ENCODE measurements around the gene FOXN4. TPM values are rescaled to one million over a fixed set of nuclear protein-coding genes. Genes with fewer than 3 reads are reported as not detected.

FOXN4 gene
- total and polyA plus RNA-seq, 8 donors: 0.51 to 2.0 (median 1.1) TPM; not detected in 2

DNA sequence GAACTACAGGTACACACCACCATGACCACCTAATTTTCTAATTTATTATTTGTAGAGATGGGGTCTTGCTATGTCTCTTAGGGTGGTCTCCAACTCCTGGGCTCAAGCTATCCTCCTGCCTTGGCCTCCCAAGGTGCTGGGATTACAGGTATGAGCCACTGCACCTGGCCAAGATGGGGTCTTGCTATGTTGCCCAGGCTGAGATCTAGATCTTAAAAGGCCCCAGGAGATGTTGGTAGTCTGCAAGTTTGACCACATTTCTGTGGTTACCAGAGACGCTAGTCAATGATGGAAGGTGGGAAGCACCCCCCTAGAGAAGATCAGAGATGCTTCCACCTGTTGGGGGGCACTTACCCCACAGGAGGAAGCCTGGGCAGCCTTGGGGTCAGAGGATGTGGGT, 34.7 kb downstream of the FOXN4 start:
- Histone ChIP-seq H3K36me3 (no peaks in the 10 kb centered on the region), H3K4me3 (no peak overlapping the region), H3K27me3 (peaks cover 0 to 11% of the 10 kb centered on the region in 2 donors), H3K27ac (no peak overlapping the region), H3K4me1 (peaks cover 0 to 4% of the 10 kb centered on the region in 2 donors), H3K9me3 (no peaks in the 10 kb centered on the region)
- intact Hi-C loops (cut with DNase I): no loop called here
- ATAC-seq: no peak
- no peak for DNase-seq
- TF ChIP-seq CTCF (IDR thresholded peaks at IDR 0.05): no peak

DNA sequence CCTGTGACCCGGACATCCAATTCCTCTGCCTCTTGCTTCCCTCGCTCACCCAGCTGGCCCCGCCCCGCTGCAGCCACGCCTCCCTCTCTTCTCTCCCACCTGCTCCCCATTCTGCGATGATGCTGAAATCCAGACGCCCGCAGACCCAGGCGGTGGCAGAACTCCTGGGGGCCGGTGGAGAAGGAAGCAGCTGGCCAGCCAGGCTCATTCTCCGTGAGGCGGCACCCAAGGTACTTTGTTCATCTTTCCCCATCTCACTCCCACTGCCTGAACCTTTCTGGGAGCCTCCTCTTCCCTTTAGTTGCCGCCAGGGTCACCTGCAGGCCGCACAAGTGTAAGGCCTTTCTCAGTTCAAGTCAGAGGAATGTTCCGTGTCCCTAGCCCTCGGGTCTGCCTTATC, 35.7 kb downstream of the FOXN4 start:
- DNase-seq (no peak), ATAC-seq (no peak)
- no peak for TF ChIP-seq CTCF (IDR thresholded peaks at IDR 0.05)
- Histone ChIP-seq H3K27me3 (peaks cover 0 to 11% of the 10 kb centered on the region in 2 donors), H3K9me3 (no peaks in the 10 kb centered on the region), H3K27ac (no peak overlapping the region), H3K4me1 (peaks cover 0 to 4% of the 10 kb centered on the region in 2 donors), H3K36me3 (no peaks in the 10 kb centered on the region), H3K4me3 (no peak overlapping the region)
- intact Hi-C loops (cut with DNase I): no loop called here

- no peak overlapping the region for H3K4me3 ChIP-seq
- no peaks in the 10 kb centered on the region for H3K4me1 ChIP-seq
- H3K27ac ChIP-seq: no peak overlapping the region
- H3K27me3 ChIP-seq: peaks cover 0 to 11% of the 10 kb centered on the region in 2 donors
- ATAC-seq (no peak), DNase-seq (no peak)
- intact Hi-C loops (cut with DNase I): no loop called here
- H3K36me3 ChIP-seq: peaks cover 0 to 10% of the 10 kb centered on the region in 2 donors
- no peaks in the 10 kb centered on the region for H3K9me3 ChIP-seq
- no peak for TF ChIP-seq CTCF (IDR thresholded peaks at IDR 0.05)
Observed at GRCh38 chr12:109271418-109271817, 37.7 kb downstream of the FOXN4 start.

DNA sequence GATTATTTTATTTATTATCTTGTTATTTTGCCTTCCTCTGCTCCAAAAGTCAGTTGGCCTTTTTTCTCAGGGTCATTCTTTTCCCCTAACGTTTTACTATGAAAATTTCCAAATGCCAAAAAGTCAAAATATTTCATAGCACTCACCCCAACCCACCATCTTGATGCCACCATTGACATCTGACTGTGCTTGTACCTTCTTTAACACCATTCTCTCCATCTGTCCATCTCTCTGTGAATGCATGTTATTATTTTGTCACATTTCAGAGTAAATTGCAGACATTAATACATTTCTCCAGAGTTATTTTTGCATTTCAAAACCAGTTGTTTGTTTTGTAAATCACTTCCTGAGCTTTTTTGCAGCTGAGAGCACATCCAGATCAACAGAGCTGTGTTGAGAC, 38.6 kb downstream of the FOXN4 start:
- no peak for TF ChIP-seq CTCF (IDR thresholded peaks at IDR 0.05)
- DNase-seq: no peak
- no peak overlapping the region for H3K4me3 ChIP-seq
- H3K27me3 ChIP-seq: peaks cover 0 to 11% of the 10 kb centered on the region in 2 donors
- H3K27ac ChIP-seq: no peak overlapping the region
- ATAC-seq: no peak
- H3K36me3 ChIP-seq: peaks cover 0 to 19% of the 10 kb centered on the region in 2 donors
- no peaks in the 10 kb centered on the region for H3K9me3 ChIP-seq
- intact Hi-C loops (cut with DNase I): no loop called here
- no peaks in the 10 kb centered on the region for H3K4me1 ChIP-seq

GRCh38 chr12:109269428-109269827, 39.7 kb downstream of the FOXN4 start:
- intact Hi-C loops (cut with DNase I): loop anchor here in 1 of 2 donors (5.0 kb wide), 1 partner anchor 118 kb away; no protein-coding TSS in a partner anchor
- H3K9me3 ChIP-seq: no peaks in the 10 kb centered on the region
- peaks cover 0 to 27% of the 10 kb centered on the region in 2 donors for H3K36me3 ChIP-seq
- DNase-seq (no peak), ATAC-seq (no peak)
- no peak overlapping the region for H3K27ac ChIP-seq
- no peak for TF ChIP-seq CTCF (IDR thresholded peaks at IDR 0.05)
- peaks cover 0 to 11% of the 10 kb centered on the region in 2 donors for H3K27me3 ChIP-seq
- H3K4me3 ChIP-seq: no peak overlapping the region
- no peaks in the 10 kb centered on the region for H3K4me1 ChIP-seq
